NT2/D1 (cell line): ENCODE data around the gene IRF1.

Experiments
- SUZ12 ChIP-seq: IDR thresholded peaks from 2 replicates; pipeline ENCODE4 v1.6.1; 2011; ENCODE audit not compliant: insufficient read length, insufficient read depth; ENCODE audit errors: extremely low read depth
- YY1 ChIP-seq: IDR thresholded peaks from 2 replicates; pipeline ENCODE4 v1.6.1; 2011; ENCODE audit not compliant: insufficient read length, insufficient read depth
- ZNF274 ChIP-seq: IDR thresholded peaks from 2 replicates; pipeline ENCODE4 v1.6.1; 2011; ENCODE audit warnings: mild to moderate bottlenecking, low read depth, low read length

GRCh38 chr5:132433141-132433540, 57.4 kb downstream of the IRF1 start:
- no peak for TF ChIP-seq ZNF274
- TF ChIP-seq YY1 = no peak
- no peak for TF ChIP-seq SUZ12
